ENCODE results near the gene ING3.
A peak's percentile ranks its signal among the peaks of the same experiment; 100 is the strongest.

ING3 gene

GRCh38 chr7:120989257-120990220 is 39.0 kb downstream of the ING3 start:
- ATAC-seq = no peak

DNA sequence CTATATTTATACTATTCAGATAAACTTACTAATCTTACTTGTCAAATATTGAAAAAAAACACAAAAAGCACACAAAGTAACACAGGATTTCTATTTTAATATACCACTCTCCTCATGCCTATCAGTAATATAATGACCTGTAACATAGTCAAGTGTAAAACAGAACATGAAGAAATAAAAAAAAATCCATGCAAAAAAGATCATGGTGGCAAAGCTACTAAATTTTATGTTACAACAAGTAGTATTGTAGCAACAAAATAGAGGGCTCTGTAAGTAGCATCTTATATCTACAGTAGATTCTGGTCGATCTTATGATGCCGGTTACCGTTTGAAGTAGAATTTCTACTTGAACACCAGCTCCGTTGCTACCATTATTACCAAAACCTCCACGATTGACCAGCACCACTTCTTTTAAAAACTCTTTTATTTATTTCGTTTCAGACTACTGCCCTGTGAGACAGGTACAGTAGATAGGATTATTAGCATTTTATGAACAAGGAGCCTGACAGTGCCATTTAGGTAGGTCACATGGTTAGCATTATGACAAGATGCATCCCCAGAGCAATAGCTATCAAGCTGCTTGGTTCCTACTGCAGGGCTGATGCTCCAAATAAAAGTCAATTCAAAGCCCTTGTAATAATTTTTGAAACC is 40.0 kb downstream of the ING3 start:
- peak in 1 of 2 donors; percentile 16 for ATAC-seq

- ATAC-seq = peak; percentile 7 to 26
Measured at GRCh38 chr7:120991161-120991560, 40.6 kb downstream of the ING3 start.

DNA sequence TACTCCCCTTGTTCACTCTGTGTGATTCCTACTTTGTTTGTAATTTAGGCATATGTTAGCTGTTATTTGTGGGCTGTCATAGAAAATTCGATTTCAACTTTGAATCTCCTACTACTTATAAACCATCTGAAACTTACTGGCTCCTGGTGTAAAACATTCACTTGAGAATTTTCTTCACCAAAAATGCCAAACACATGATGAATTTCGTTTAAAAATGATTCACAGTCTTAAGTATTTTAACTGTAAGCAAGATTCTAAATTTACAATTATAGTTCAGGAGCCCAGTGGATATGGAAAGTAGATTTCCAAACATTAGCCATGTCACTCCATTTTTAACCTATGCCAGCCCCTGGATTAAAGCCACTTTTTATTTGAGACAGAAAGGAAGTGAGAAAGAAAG is 41.0 kb downstream of the ING3 start:
- no peak for ATAC-seq

DNA sequence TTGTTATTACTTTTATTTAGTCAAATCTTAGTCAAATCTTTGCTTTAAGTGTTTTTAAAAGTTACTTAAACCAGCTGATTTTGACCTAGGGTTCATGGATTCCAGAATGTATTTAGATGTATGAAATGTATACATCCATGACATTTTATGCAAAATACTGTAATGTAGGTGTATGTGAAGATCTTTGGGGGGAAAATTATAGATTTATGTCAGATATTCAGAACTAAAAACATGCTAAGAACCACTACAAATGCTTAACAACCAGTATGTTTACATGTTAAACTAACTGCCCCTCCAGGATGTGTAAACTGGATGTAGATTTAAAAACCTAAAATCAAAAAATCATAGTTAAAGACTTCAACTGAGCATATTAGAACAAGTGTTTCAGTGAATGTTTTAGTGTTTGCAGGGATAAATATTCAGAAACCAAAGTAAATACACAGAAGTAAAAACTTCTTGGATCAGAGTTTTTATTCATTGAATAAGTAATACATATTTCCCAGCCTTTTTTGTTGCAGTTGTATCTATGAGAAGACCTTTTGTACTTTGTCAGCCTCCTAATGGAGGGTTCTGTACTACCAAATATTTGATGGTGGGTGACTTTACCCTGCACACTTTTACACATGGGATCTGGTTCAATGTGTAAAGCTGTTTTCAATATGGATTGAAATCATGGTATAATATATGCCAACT is 41.8 kb downstream of the ING3 start:
- no peak for ATAC-seq

- ATAC-seq = no peak
Measured at GRCh38 chr7:120992965-120993494, 42.5 kb downstream of the ING3 start.

DNA sequence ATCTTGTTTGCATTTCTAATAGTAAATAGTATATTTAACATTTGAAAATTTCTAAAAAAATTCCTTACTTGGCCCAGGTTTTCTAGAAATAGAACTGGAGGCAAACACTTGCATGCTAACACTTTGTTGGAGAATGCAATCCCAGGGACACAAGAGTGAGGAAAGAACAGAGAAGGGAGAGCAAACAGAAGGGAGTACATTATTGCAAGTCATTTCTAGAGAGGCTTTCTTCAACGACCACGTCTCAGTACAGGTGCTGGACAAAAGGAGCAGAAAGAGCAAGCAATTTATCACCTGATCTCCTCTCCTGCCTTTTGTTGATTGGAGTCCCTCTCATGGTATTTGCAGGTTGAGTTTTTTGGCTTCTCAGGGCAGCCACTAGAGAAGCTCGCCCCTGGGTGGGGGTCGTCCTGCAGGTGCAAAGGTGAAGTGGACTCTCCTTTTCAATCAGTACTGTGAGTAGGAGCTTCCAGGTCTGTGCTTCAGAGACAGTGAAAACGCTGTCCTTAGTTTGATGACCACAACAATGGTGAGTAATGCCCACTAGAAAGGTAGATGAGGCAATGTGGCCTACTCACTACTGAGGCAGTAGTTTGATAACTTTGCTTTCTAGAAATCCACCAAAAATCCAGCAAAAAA is 43.1 kb downstream of the ING3 start:
- ATAC-seq = no peak

GRCh38 chr7:120994512-120995410 is 44.2 kb downstream of the ING3 start:
- ATAC-seq = no peak

GRCh38 chr7:120995654-120996053 is 45.1 kb downstream of the ING3 start:
- no peak for ATAC-seq

DNA sequence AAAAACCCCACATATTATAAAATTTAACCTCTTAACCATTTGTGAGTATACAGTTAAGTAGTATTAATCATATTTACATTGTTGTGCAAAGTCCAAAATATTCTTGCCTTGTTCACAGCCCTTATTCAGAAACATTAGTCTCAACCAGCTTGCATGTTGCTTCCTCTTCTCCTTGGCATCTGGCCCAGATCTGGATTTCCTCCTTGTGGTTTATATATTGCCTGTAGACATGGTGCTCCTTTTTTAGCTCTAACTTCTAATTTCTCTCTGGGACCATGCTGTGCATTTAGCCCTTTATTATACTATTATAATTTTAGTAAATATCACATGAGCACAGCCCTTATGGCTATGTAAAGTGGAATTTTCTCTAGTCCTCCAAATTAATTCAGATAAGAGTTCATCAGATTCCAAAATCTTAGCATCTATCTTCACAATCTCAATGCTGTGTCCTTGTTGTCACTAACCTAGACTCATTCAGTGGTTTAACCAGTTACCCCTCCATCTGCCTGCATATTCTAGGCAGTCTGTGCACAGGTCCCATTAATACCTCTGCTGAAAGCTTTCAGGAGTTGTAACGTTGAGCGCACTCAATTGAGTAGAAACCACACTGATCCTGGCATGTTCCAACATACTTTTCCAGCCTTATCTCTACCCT is 45.9 kb downstream of the ING3 start:
- no peak for ATAC-seq

DNA sequence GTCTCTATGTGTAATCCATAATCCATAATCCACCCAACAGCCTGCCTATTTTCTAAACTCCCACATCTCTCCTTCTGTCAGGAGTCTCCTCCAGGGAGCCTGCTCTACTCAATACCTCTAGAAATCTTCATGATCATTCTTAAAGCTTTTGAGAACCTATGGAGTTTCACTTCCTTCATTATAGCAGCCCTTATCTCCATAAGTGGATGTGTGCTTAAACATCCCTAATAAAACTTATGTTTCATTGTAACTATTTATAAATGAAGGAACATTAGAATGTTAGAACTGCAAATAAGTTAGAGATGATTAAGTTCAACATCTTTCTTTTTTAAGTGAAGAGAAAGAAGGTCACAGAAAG is 46.4 kb downstream of the ING3 start:
- ATAC-seq = no peak

- no peak for ATAC-seq
Measured at GRCh38 chr7:120997882-120998474, 47.4 kb downstream of the ING3 start.

GRCh38 chr7:120998520-120998919 is 47.9 kb downstream of the ING3 start:
- no peak for ATAC-seq

DNA sequence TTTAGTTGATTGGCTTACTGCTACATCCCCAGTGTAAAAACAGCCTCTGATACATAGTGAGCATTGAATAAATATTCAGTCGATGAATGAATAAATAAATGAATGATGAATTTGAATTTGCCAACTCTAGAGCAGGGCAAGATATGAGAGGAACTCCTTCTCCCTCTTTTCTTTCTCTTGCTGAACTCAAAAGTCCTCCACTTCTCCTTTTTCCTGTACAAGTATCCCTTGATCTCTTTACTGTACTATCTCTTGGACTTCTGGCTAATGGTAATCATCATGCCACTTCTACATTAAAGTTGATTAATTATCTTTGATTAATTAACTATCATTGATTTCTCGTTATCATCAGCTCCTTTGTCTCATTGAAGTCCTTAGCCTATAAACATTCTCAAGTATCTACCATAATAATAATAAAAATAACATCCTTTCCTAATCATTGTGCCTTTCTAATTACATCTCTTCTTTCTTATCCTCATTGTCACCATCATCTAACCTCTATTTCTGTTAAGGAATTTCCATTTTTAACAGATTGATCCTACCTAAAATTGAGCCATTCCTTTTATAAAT is 48.5 kb downstream of the ING3 start:
- no peak for ATAC-seq

- no peak for ATAC-seq
Measured at GRCh38 chr7:121000081-121000983, 49.8 kb downstream of the ING3 start.

DNA sequence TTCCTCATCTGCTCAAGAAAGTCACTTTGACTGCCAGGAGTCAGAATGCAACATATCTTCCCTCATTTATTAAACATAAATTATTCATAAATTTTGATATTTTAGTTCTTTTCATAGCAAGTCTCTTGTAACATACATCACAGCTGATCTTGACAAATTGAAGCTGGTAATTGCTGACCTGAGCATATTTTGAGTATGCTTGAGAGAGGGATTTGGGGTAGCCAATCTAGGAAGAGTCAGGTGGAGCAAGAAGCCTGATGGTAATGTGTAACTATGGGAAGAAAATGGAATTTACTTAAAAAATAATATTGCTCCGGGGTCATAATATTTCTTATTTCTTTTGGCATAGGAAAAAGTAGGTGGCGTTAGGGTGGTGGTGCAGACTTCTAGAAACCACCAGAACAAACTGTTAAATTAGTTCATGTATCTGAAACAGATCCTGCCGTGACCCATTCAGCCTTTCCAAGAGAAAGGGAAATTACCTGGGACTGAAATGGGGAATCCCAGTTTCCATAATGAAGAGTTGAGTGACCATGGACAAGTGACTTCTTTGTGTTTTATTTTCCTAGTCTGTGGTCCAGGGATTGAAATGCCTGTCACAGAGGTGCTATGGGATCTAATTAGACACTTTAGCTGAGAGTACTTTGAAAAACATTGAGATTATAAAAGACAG is 50.8 kb downstream of the ING3 start:
- ATAC-seq = no peak

DNA sequence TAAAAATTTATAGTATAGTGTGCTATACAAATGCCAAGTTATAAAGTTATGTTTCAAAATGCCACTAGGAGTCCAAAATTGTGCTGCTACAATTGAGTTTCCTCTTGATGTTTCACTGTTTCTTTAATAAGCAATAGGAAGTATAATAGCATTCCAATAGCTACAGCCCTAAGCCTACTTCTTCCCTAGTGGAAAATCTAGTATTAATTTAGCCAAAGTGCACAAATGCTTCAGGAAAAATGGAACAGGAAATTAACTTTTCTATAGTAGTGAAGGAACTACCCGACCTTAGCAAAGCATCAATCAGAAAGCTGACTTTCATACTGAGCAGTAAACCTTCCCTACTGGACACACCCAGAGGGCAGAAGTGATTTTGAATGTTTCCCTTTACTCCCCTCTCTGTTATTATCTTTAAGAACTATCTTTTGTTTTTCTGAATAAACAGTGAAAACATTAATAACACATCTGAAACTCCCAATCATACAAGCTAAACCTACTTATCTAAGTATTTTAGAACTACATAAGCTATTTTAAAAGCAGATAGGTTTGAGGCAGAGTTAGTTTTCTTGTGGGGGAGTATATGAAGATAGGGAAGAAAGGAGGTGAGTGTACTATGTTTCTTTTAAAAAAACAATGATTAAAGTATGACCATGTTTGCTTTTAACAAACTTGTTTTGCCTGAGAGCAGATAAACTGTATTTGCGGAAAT is 51.6 kb downstream of the ING3 start:
- ATAC-seq = no peak

GRCh38 chr7:121002757-121003200 is 52.2 kb downstream of the ING3 start:
- no peak for ATAC-seq

Measured in activated CD4-positive, CD25-positive, alpha-beta regulatory T cell treated with anti-CD3 and anti-CD28 coated beads, Interleukin-2, amount 50 U/mL, for 24 hours (primary cell).